NCI-H1930 (cell line): ENCODE data around the gene RAPGEF2.
"Not testable (repeated sequence)": the region's sequence is repeated elsewhere in the genome, so short reads cannot be mapped to it uniquely, and the experiment has no call there.

Experiments used
- DNase-seq, 2 experiments: peaks; one replicate each; lab custom pipeline; 2025; lab: John Stamatoyannopoulos, UW

RAPGEF2 gene

GRCh38 chr4:159240046-159240445 is 137.2 kb downstream of the RAPGEF2 start:
- no peak for DNase-seq

GRCh38 chr4:159240687-159241086 is 137.8 kb downstream of the RAPGEF2 start:
- no peak for DNase-seq

GRCh38 chr4:159242427-159242826 is 139.5 kb downstream of the RAPGEF2 start:
- no peak for DNase-seq

GRCh38 chr4:159248384-159249178 is 145.7 kb downstream of the RAPGEF2 start:
- peak; percentile 76 to 91 for DNase-seq

- no peak for DNase-seq
Observed at GRCh38 chr4:159250751-159251325, 148.0 kb downstream of the RAPGEF2 start.

GRCh38 chr4:159251580-159251979 is 148.7 kb downstream of the RAPGEF2 start:
- not testable (repeated sequence) for DNase-seq

- no peak for DNase-seq
Observed at GRCh38 chr4:159252491-159252890, 149.6 kb downstream of the RAPGEF2 start.

GRCh38 chr4:159256037-159256436 is 153.2 kb downstream of the RAPGEF2 start:
- DNase-seq = no peak

GRCh38 chr4:159258889-159259560 is 156.1 kb downstream of the RAPGEF2 start:
- no peak for DNase-seq

- no peak for DNase-seq
Observed at GRCh38 chr4:159264057-159264456, 161.2 kb downstream of the RAPGEF2 start.

GRCh38 chr4:159266981-159267868 is 164.3 kb downstream of the RAPGEF2 start:
- no peak for DNase-seq

GRCh38 chr4:159267869-159268285 is 165.0 kb downstream of the RAPGEF2 start:
- DNase-seq = no peak

GRCh38 chr4:159268607-159269006 is 165.7 kb downstream of the RAPGEF2 start:
- DNase-seq = no peak

- DNase-seq = no peak
Observed at GRCh38 chr4:159269116-159269515, 166.2 kb downstream of the RAPGEF2 start.

- no peak for DNase-seq
Observed at GRCh38 chr4:159269956-159270355, 167.1 kb downstream of the RAPGEF2 start.

- no peak for DNase-seq
Observed at GRCh38 chr4:159271856-159272255, 169.0 kb downstream of the RAPGEF2 start.

GRCh38 chr4:159272273-159273140 is 169.6 kb downstream of the RAPGEF2 start:
- no peak for DNase-seq

- DNase-seq = no peak
Observed at GRCh38 chr4:159273141-159273438, 170.2 kb downstream of the RAPGEF2 start.

- DNase-seq = no peak
Observed at GRCh38 chr4:159273841-159274240, 171.0 kb downstream of the RAPGEF2 start.

GRCh38 chr4:159278399-159278798 is 175.5 kb downstream of the RAPGEF2 start:
- no peak for DNase-seq

GRCh38 chr4:159279084-159279483 is 176.2 kb downstream of the RAPGEF2 start:
- DNase-seq = no peak
